ENCODE measurements around the gene SELENOS.

The SELENOS gene

DNA sequence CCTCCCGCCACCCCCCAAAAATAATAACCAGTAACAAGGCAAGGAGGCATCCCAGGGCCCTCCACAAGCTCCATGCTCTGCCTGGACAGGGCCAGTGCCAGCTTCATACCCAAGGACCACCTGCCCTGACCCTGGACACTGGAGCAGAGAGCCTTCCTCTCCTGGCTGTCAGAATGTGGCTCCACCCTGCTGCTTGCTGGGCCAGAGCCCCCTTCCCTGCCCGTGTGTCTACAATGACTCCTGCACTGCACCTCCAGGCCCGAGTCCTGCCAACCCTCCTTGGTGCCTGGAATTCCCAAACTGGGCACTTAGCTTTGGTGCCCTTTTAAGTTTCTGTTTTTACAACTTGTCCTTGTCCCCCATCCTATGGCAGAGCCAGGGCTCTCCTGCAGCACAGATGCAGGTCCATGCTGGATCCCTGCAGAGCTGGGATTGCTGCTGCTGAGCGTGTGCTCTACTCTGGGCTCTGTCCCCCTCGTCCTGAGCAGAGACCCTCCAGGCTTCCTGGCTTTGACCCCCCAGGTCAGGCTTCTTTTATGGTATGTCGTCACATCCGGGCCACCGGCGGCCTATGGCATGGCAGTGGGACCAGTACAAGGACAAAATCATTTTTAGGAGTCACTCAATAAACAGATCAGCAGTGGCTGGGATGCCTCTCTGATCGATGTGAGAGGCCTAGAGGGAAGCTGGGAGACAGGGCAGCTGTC, 29.2 kb upstream of the SELENOS start:
- TF ChIP-seq ARNTL (CRISPR knock-in tag; IDR thresholded peaks at IDR 0.05; ENCODE audit: borderline replicate concordance, low read depth) (no peak), OSR1 (CRISPR knock-in tag; IDR thresholded peaks at IDR 0.05) (no peak), RARB (CRISPR knock-in tag; IDR thresholded peaks at IDR 0.05) (no peak), ZNF8 (CRISPR knock-in tag; IDR thresholded peaks at IDR 0.05) (no peak)
- no peak for ATAC-seq

DNA sequence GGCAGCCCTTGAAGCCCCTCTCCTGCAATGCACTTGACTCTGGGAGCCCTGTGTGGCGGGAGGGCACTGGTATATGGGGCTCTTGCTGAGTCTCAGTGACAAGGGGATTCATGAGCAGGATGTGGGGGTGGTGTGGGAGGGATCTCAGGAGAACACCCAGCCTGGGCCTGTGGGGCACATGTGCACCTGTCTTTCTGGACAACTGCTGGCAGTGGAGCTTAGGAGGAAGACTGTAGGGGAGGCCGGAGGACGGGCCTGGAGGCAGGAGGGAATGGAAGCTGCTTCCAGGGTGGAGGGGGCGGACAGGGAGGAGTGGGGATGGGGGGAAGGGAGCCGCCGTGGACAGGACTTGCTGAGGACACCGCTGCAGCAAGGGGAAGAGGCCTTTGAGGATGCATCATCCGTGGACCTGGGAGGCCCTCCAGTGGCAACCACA, 28.6 kb upstream of the SELENOS start:
- TF ChIP-seq SNAI2 (CRISPR knock-in tag; IDR thresholded peaks at IDR 0.05) (no peak), BACH2 (CRISPR knock-in tag; IDR thresholded peaks at IDR 0.05; ENCODE audit: borderline replicate concordance) (no peak), RARB (CRISPR knock-in tag; IDR thresholded peaks at IDR 0.05) (no peak), ZNF70 (CRISPR knock-in tag; IDR thresholded peaks at IDR 0.05) (no peak), CSDC2 (CRISPR knock-in tag; IDR thresholded peaks at IDR 0.05) (no peak), ZC3H10 (CRISPR knock-in tag; IDR thresholded peaks at IDR 0.05) (no peak), TOX (CRISPR knock-in tag; IDR thresholded peaks at IDR 0.05; ENCODE audit: borderline replicate concordance) (no peak), ARNTL (CRISPR knock-in tag; IDR thresholded peaks at IDR 0.05; ENCODE audit: borderline replicate concordance, low read depth) (no peak), ZFP30 (CRISPR knock-in tag; IDR thresholded peaks at IDR 0.05) (no peak), ZNF8 (CRISPR knock-in tag; IDR thresholded peaks at IDR 0.05) (no peak), OSR1 (CRISPR knock-in tag; IDR thresholded peaks at IDR 0.05) (no peak), GLIS3 (CRISPR knock-in tag; IDR thresholded peaks at IDR 0.05) (no peak), ZNF565 (CRISPR knock-in tag; conservative IDR thresholded peaks at IDR 0.05; ENCODE audit: low read depth) (no peak), ZFP3 (CRISPR knock-in tag; IDR thresholded peaks at IDR 0.05) (no peak), ISL1 (CRISPR knock-in tag; IDR thresholded peaks at IDR 0.05) (no peak), TCF4 (CRISPR knock-in tag; IDR thresholded peaks at IDR 0.05; ENCODE audit: borderline replicate concordance) (no peak)
- TF ChIP-seq, protein P1, sequence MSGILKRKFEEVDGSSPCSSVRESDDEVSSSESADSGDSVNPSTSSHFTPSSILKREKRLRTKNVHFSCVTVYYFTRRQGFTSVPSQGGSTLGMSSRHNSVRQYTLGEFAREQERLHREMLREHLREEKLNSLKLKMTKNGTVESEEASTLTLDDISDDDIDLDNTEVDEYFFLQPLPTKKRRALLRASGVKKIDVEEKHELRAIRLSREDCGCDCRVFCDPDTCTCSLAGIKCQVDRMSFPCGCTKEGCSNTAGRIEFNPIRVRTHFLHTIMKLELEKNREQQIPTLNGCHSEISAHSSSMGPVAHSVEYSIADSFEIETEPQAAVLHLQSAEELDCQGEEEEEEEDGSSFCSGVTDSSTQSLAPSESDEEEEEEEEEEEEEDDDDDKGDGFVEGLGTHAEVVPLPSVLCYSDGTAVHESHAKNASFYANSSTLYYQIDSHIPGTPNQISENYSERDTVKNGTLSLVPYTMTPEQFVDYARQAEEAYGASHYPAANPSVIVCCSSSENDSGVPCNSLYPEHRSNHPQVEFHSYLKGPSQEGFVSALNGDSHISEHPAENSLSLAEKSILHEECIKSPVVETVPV (CRISPR knock-in tag; IDR thresholded peaks at IDR 0.05), result no peak
- TF ChIP-seq, protein P2, sequence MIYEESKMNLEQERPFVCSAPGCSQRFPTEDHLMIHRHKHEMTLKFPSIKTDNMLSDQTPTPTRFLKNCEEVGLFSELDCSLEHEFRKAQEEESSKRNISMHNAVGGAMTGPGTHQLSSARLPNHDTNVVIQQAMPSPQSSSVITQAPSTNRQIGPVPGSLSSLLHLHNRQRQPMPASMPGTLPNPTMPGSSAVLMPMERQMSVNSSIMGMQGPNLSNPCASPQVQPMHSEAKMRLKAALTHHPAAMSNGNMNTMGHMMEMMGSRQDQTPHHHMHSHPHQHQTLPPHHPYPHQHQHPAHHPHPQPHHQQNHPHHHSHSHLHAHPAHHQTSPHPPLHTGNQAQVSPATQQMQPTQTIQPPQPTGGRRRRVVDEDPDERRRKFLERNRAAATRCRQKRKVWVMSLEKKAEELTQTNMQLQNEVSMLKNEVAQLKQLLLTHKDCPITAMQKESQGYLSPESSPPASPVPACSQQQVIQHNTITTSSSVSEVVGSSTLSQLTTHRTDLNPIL (CRISPR knock-in tag; IDR thresholded peaks at IDR 0.05; ENCODE audit: low read depth), result no peak
- TF ChIP-seq, protein P3, sequence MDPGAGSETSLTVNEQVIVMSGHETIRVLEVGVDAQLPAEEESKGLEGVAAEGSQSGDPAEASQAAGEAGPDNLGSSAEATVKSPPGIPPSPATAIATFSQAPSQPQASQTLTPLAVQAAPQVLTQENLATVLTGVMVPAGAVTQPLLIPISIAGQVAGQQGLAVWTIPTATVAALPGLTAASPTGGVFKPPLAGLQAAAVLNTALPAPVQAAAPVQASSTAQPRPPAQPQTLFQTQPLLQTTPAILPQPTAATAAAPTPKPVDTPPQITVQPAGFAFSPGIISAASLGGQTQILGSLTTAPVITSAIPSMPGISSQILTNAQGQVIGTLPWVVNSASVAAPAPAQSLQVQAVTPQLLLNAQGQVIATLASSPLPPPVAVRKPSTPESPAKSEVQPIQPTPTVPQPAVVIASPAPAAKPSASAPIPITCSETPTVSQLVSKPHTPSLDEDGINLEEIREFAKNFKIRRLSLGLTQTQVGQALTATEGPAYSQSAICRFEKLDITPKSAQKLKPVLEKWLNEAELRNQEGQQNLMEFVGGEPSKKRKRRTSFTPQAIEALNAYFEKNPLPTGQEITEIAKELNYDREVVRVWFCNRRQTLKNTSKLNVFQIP (CRISPR knock-in tag; IDR thresholded peaks at IDR 0.05; ENCODE audit: borderline replicate concordance, low read depth), result no peak
- no peak for ATAC-seq

DNA sequence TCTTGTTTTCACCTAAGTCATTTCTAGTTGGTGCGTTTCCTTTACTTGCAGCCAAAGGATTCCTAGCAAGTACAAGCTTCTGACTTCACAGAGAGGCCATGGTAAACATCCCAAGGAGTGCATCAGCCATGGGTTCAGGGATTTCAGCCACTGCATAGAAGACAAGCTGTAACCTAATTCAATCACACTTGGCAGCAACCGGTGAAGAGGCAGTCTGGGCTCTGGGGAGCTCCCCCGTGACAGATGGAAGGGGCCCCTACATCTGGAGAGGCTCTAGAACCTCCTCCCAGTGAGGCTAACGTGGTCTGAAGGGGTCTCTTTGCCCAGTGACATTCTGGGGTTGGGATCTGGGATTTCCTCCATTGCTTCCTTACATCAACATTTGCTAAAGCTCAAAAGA, 26.1 kb upstream of the SELENOS start:
- no peak for ATAC-seq
- TF ChIP-seq, protein P1 (CRISPR knock-in tag; IDR thresholded peaks at IDR 0.05), result no peak
- TF ChIP-seq ESRRG (CRISPR knock-in tag; IDR thresholded peaks at IDR 0.05) (no peak), CSDC2 (CRISPR knock-in tag; IDR thresholded peaks at IDR 0.05) (no peak), SNAI2 (CRISPR knock-in tag; IDR thresholded peaks at IDR 0.05) (no peak), GLIS3 (CRISPR knock-in tag; IDR thresholded peaks at IDR 0.05) (no peak), ARNTL (CRISPR knock-in tag; IDR thresholded peaks at IDR 0.05; ENCODE audit: borderline replicate concordance, low read depth) (no peak), PPARA (CRISPR knock-in tag; IDR thresholded peaks at IDR 0.05; ENCODE audit: borderline replicate concordance) (no peak), ZNF8 (CRISPR knock-in tag; IDR thresholded peaks at IDR 0.05) (no peak), ISL1 (CRISPR knock-in tag; IDR thresholded peaks at IDR 0.05) (no peak), ZC3H10 (CRISPR knock-in tag; IDR thresholded peaks at IDR 0.05) (no peak), TCF4 (CRISPR knock-in tag; IDR thresholded peaks at IDR 0.05; ENCODE audit: borderline replicate concordance) (no peak), ZFP3 (CRISPR knock-in tag; IDR thresholded peaks at IDR 0.05) (no peak), ZFP30 (CRISPR knock-in tag; IDR thresholded peaks at IDR 0.05) (no peak), RARB (CRISPR knock-in tag; IDR thresholded peaks at IDR 0.05) (no peak), TOX (CRISPR knock-in tag; IDR thresholded peaks at IDR 0.05; ENCODE audit: borderline replicate concordance) (no peak)
- TF ChIP-seq, protein P2 (CRISPR knock-in tag; IDR thresholded peaks at IDR 0.05; ENCODE audit: low read depth), result no peak
